SK-N-SH treated with all-trans-retinoic acid at 6 μM for 48 hours (cell line): ENCODE data around the gene TBC1D16.

Source experiments
- ARNTL ChIP-seq: fragments of 450-650 bp; formaldehyde crosslinking; IDR thresholded peaks from 2 replicates; pipeline ENCODE4 v1.5.0; 2020; ENCODE audit warnings: low read depth, mild to moderate bottlenecking, moderate library complexity, borderline replicate concordance
- CREB5 ChIP-seq: fragments of 250-450 bp; sonication (Bioruptor Pico); IDR thresholded peaks from 2 replicates; pipeline ENCODE4 v1.5.1; 2020; ENCODE audit warnings: low read depth, mild to moderate bottlenecking, moderate library complexity
- CSDC2 ChIP-seq: fragments of 250-450 bp; sonication (Bioruptor Pico); IDR thresholded peaks from 2 replicates; pipeline ENCODE4 v1.5.0; 2020; ENCODE audit warnings: mild to moderate bottlenecking, moderate library complexity
- CSRNP3 ChIP-seq: fragments of 250-450 bp; sonication (Bioruptor Pico); IDR thresholded peaks from 2 replicates; pipeline ENCODE4 v1.5.1; 2021; ENCODE audit warnings: mild to moderate bottlenecking, moderate library complexity
- ESRRG ChIP-seq: fragments of 250-450 bp; sonication (Bioruptor Pico); IDR thresholded peaks from 2 replicates; pipeline ENCODE4 v1.6.1; 2021; ENCODE audit warnings: mild to moderate bottlenecking
- ISL1 ChIP-seq: fragments of 250-450 bp; sonication (Bioruptor Pico); IDR thresholded peaks from 2 replicates; pipeline ENCODE4 v2.1.2; 2022; ENCODE audit warnings: mild to moderate bottlenecking, moderate library complexity
- OSR1 ChIP-seq: fragments of 250-450 bp; sonication (Bioruptor Pico); IDR thresholded peaks from 2 replicates; pipeline ENCODE4 v1.8.0; 2022; ENCODE audit warnings: moderate library complexity, mild to moderate bottlenecking, inconsistent platforms
- PATZ1 ChIP-seq: fragments of 250-450 bp; sonication (Bioruptor Pico); IDR thresholded peaks from 2 replicates; pipeline ENCODE4 v1.8.0; 2020; ENCODE audit warnings: mild to moderate bottlenecking, moderate library complexity, borderline replicate concordance
- POU6F1 ChIP-seq: fragments of 250-450 bp; sonication (Bioruptor Pico); IDR thresholded peaks from 2 replicates; pipeline ENCODE4 v1.8.0; 2021; ENCODE audit warnings: low read depth, mild to moderate bottlenecking, moderate library complexity, borderline replicate concordance
- RARB ChIP-seq: fragments of 250-450 bp; sonication (Bioruptor Pico); IDR thresholded peaks from 2 replicates; pipeline ENCODE4 v1.8.0; 2021; ENCODE audit warnings: mild to moderate bottlenecking, moderate library complexity
- SNAI2 ChIP-seq: fragments of 250-450 bp; sonication (Bioruptor Pico); IDR thresholded peaks from 2 replicates; pipeline ENCODE4 v1.5.0; 2020; ENCODE audit warnings: mild to moderate bottlenecking, moderate library complexity
- TSHZ2 ChIP-seq: fragments of 250-450 bp; sonication (Bioruptor Pico); IDR thresholded peaks from 2 replicates; pipeline ENCODE4 v1.5.0; 2020; ENCODE audit warnings: mild to moderate bottlenecking, moderate library complexity
- ZFP3 ChIP-seq: fragments of 250-450 bp; sonication (Bioruptor Pico); IDR thresholded peaks from 2 replicates; pipeline ENCODE4 v1.5.0; 2020; ENCODE audit warnings: mild to moderate bottlenecking, moderate library complexity
- ZFP30 ChIP-seq: fragments of 450-650 bp; formaldehyde crosslinking; IDR thresholded peaks from 2 replicates; pipeline ENCODE4 v1.5.0; 2022; ENCODE audit warnings: mild to moderate bottlenecking, moderate library complexity

- TF ChIP-seq POU6F1, result no peak
- TF ChIP-seq OSR1 (CRISPR knock-in tag), result no peak
- TF ChIP-seq TSHZ2 (CRISPR knock-in tag), result no peak
- TF ChIP-seq ZFP3 (CRISPR knock-in tag), result no peak
- no peak for TF ChIP-seq CSDC2 (CRISPR knock-in tag)
- TF ChIP-seq PATZ1, result no peak
- no peak for TF ChIP-seq ZFP30 (CRISPR knock-in tag)
- no peak for TF ChIP-seq ARNTL (CRISPR knock-in tag)
- TF ChIP-seq CREB5 (CRISPR knock-in tag), result no peak
- no peak for TF ChIP-seq SNAI2 (CRISPR knock-in tag)
- no peak for TF ChIP-seq ESRRG (CRISPR knock-in tag)
- no peak for TF ChIP-seq ISL1 (CRISPR knock-in tag)
- TF ChIP-seq CSRNP3 (CRISPR knock-in tag), result no peak
- no peak for TF ChIP-seq RARB
These were observed 88.2 kb downstream of the TBC1D16 start for GRCh38 chr17:79947351-79948031.
